Cardiac fibroblast (primary cell): ENCODE measurements around the gene DHX36.
A peak's percentile ranks its signal among the peaks of the same experiment; 100 is the strongest.

ENCODE experiments used
- DNase-seq, 2 donors: peaks; one replicate each; pipeline versions ENCODE4 v3.0.0 to v3.0.0-alpha.2; 2010; ENCODE audit warnings: low read depth in 2 of 2
- H3K4me3 ChIP-seq, 2 donors: replicated peaks in 1 of 2; 1 replicate in 1 of 2; 2 replicates in 1 of 2; pipeline ENCODE4 v1.5.1; 2011; ENCODE audit warnings: low read depth in 2 of 2, low read length in 2 of 2, mild to moderate bottlenecking in 2 of 2, moderate library complexity in 1 of 2
- TF ChIP-seq, protein P1 (sequence below): IDR thresholded peaks from one replicate; pipeline ENCODE4 v1.5.1; 2011; ENCODE audit warnings: low read depth, mild to moderate bottlenecking, low read length, inconsistent platforms

DHX36 gene

DNA sequence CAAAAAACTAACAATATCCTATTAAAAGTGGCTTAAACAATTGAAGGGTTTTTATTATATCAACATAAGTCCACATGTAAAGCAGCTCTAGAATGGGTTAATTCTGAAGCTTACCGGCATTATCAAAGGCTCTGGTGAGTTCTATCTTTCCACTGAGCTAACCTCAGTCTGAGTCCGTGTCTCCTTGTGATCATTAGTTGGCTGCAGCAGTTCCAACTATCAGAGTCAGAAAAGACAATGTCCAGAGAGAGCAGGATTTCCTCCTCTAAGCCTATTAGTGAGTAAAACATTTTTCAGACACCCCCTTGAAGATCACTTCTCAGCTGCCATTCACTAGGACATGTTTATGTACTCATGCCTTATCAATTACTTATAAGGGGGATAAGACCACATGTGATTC lies 49.9 kb downstream of the DHX36 start:
- no peak overlapping the region for H3K4me3 ChIP-seq
- DNase-seq: no peak
- TF ChIP-seq, protein P1, sequence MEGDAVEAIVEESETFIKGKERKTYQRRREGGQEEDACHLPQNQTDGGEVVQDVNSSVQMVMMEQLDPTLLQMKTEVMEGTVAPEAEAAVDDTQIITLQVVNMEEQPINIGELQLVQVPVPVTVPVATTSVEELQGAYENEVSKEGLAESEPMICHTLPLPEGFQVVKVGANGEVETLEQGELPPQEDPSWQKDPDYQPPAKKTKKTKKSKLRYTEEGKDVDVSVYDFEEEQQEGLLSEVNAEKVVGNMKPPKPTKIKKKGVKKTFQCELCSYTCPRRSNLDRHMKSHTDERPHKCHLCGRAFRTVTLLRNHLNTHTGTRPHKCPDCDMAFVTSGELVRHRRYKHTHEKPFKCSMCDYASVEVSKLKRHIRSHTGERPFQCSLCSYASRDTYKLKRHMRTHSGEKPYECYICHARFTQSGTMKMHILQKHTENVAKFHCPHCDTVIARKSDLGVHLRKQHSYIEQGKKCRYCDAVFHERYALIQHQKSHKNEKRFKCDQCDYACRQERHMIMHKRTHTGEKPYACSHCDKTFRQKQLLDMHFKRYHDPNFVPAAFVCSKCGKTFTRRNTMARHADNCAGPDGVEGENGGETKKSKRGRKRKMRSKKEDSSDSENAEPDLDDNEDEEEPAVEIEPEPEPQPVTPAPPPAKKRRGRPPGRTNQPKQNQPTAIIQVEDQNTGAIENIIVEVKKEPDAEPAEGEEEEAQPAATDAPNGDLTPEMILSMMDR: no peak

- TF ChIP-seq, protein P1: no peak
- DNase-seq: no peak
- no peak overlapping the region for H3K4me3 ChIP-seq
Measured at GRCh38 chr3:154273381-154273780, 50.9 kb downstream of the DHX36 start.

GRCh38 chr3:154254527-154254926 lies 69.8 kb downstream of the DHX36 start:
- no peak overlapping the region for H3K4me3 ChIP-seq
- TF ChIP-seq, protein P1: no peak
- DNase-seq: no peak

GRCh38 chr3:154252759-154253638 lies 71.3 kb downstream of the DHX36 start:
- TF ChIP-seq, protein P1: peak; percentile 95
- no peak overlapping the region for H3K4me3 ChIP-seq
- DNase-seq: peak; percentile 93 to 94

GRCh38 chr3:154251610-154252009 lies 72.7 kb downstream of the DHX36 start:
- DNase-seq: no peak
- TF ChIP-seq, protein P1: no peak
- no peak overlapping the region for H3K4me3 ChIP-seq

GRCh38 chr3:154250291-154250690 lies 74.0 kb downstream of the DHX36 start:
- DNase-seq: no peak
- H3K4me3 ChIP-seq: no peak overlapping the region
- TF ChIP-seq, protein P1: no peak
